Fibroblast of skin of right quadriceps (primary cell): ENCODE measurements around the gene MROH2A.

Experiments used
- DNase-seq: peaks from one replicate; pipeline ENCODE4 v3.0.0-alpha.2; 2013

The MROH2A gene

DNA sequence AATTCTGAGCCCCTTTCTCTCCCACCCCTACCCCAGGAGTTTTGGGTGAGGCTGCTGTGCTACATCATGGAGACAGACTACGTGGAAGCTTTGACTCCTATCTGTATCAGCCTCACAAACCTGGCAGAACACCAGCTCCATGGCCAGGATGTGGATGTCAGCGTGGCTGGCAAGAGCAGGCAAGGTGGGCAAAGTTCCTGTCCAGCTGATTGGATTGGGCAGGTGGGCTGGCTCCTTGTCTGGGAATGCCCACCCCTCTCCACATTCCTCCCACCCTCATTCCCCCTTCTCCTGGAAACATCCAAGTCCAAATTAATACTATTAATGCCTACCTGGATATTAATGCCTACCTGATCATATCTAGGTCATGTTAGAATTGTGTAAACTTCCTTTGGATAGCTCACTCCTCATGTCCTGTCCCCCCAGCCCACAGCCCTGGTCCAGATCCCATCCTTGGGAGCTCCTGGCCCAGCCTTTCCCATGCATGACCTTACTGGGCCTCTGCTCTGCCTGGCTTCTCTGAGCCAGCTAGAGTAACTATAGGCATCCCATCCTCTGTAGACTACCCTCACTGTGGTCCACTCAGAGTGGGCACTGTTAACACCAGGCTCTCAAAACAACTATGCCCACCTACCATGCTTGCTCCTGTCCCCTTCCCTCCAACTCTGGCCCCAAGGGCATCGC is 24.1 kb downstream of the MROH2A start:
- no peak for DNase-seq

GRCh38 chr2:233803292-233803911 is 25.3 kb downstream of the MROH2A start:
- no peak for DNase-seq

GRCh38 chr2:233803994-233804393 is 25.9 kb downstream of the MROH2A start:
- DNase-seq: no peak

- no peak for DNase-seq
Measured at GRCh38 chr2:233807215-233807865, 29.2 kb downstream of the MROH2A start.

DNA sequence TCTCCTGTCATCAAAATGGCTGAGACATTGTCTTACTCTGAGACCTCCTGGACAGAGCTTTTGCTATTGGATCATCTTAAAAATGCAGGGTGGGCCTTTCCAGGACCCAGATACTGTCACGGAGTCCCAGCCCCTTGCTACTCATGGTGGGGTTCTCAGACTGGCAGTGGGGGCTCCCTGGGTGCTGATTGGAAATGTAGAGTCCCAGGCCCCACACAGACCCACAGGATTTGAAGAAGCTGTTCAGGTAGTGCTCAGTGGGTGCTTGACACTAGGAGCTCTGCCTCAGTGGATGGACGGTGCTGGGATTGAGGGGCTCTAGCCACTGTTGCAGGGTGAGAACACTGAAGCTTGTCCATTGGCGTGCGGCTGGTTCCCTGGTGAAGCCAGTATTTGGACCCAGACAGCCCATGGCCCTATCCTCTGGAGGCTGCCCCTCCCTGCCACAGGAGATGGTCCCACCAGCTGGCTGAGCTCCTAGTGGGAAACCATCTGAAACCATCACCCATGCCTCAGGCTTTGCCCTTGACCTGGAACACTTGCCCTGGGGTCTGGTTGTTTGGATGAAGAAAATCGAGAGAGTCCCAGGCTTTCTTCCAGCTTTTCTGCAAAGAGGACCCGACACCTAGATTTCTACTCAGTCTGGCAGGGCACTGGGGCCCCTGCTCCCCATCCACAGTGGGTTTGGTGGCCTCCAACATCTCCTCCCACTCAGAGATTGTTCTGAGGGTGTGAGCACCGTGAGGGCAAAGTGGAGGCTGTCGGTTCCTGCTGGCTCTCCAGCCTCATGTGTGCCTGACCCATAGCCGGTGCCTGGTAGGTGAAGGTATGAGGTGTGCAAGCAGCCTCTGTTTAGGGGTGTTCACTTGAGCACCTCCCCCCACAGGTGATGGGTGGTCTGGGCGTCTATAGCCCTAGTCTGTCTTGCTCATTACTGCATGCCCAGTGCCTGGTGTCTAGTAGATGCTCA is 30.1 kb downstream of the MROH2A start:
- no peak for DNase-seq

DNA sequence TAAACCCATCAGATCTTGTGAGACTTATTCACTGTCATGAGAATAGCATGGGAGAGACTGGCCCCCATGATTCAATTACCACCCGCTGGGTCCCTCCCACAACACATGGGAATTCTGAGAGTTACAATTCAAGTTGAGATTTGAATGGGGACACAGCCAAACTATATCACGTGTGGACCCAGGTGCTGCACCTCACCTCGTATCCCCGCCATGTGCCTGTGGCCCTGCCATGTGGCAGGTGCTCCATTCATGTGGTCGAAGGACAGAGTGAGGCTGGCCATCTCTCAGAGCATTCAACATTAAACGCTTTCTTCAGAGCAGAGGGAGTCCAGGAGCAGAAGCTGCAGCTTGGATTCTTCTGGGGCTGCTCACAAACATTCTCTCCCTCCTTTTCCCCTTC is 32.3 kb downstream of the MROH2A start:
- DNase-seq: no peak

GRCh38 chr2:233811087-233811486 is 33.0 kb downstream of the MROH2A start:
- DNase-seq: no peak

- no peak for DNase-seq
Measured at GRCh38 chr2:233811732-233812131, 33.6 kb downstream of the MROH2A start.

GRCh38 chr2:233813236-233814055 is 35.3 kb downstream of the MROH2A start:
- no peak for DNase-seq

- DNase-seq: no peak
Measured at GRCh38 chr2:233814056-233814835, 36.1 kb downstream of the MROH2A start.

GRCh38 chr2:233815861-233816260 is 37.7 kb downstream of the MROH2A start:
- no peak for DNase-seq

DNA sequence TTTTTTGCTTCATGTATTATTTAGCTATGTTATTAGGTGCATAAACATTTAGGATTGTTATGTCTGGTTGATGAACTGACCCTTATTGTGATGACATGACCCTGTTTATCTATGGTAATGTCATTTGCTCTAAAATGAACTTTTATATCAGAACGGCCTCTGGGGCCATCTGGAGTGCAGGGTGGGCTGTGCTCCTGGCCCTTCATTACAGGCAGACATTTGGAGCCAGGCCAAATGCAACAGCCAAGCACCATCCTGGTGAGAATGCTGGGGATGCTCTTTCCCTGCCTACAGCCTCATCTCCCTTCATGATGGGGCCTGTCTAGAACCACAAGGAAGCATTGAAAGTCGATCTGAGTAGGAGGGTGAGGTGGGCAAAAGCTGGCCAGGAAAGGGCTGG is 38.2 kb downstream of the MROH2A start:
- no peak for DNase-seq

- DNase-seq: no peak
Measured at GRCh38 chr2:233816771-233817170, 38.6 kb downstream of the MROH2A start.

DNA sequence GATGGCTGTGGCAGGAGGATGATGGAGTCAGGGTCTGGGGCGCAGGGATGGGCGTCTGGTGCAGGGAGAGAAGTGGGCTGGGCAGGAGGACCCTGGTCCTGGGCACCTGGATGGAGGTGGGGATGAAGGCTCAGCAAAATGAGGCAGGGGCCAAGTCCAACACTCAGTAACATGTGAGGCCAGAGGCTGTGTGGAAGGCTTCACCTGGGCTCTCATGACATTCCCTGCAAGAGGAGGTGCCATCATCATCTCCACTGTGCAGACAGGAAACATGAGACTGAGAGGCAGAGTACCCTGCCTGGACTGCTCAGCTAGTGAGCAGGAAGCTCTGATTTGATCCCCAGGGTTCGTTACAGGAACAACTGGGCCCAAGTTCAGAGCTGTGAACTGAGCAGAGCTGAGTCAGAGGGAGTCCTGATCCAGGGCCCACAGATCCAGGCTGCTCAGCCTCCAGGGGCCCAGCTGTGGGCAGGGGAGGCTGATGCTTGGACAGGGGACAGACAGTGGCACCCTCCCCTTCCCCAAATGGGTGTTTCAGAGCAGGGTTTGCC is 39.3 kb downstream of the MROH2A start:
- no peak for DNase-seq

DNA sequence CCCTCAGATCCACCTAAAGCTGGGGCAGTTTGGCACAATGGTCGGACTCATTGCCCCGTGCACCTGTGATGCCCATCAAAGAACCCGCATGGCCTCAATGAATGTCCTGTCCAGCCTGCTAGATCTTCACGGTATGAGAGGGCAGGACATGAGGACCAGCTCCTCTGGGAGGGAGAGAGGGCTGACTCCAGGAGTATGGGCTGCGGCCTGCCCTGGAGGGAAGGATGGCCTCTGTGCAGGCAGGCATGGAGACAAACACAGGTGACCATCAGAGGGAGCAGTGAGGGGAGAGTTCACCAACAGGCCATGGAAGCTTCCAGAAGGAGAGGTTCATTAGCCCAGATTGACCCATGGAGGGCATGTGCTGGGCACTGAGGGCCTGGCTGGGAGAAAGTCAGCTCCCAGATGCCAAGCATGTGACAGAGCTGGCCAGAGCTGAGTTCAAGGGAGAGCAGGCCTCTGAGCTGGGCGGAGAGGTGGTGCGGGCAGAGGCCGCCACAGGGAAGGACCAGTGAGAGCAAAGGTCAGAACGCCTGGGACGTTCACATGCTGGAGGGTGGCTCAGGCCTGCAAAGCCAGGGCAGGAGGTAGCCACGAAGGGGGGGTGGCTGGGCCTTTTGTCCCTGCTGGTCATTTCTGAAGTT is 40.0 kb downstream of the MROH2A start:
- no peak for DNase-seq

- no peak for DNase-seq
Measured at GRCh38 chr2:233818639-233819621, 40.8 kb downstream of the MROH2A start.

DNA sequence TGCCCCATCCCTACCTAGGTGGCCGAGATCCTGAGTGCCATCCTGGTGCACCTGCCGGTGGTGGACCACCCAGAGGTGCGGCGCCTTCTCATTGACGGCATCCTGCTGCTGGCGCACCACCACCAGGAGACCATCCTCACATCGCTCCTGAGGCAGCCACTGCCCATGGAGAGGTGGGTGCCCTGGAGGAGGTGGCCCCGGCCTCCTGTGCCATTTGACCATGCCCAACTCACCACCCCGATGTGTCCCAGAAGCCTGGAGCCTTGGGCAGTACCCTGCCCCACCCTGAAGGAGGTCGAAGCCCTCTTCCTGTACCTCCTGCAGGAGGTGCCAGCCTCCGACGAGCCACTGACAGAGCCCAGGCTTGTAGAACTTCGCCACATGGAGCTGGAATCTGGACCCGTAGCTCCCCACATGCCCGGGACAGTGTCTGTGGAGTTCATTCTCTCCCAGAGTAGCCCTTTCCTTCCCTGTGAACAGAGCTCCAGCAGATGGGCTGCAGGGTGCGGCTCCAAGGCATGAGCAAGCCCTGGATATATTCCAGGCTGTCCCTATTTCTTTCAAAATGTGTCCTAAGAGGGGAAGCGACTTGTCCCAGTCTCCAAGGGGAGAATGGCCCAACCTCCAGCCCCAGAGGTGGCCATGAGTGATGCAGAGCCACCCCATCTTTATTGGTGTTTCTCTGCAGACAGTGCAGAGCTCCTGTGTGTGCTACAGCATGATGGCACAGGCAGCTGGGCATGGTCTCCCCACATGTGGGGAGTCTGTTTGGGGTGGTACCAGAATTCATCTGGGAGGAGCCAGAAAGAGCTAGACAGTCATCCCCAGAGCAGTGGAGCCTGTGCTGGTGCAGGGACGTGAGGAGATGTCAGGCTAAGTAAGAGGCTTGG is 42.0 kb downstream of the MROH2A start:
- DNase-seq: no peak

- no peak for DNase-seq
Measured at GRCh38 chr2:233820774-233821105, 42.6 kb downstream of the MROH2A start.
